Tibial nerve (tissue), 3 donors: Measurements from ENCODE around the gene PTPRG.

Experiments used
- CTCF ChIP-seq, 5 experiments: fragments of 200-600 bp in 3 of 5; fragments of 450-650 bp in 2 of 5; sonication (generic) in 3 of 5; IDR thresholded peaks; one replicate each; pipeline ENCODE4 v1.5.1; 2016 to 2019; ENCODE audit warnings: antibody characterized with exemption in 5 of 5, mild to moderate bottlenecking in 3 of 5, moderate library complexity in 2 of 5
- POLR2A ChIP-seq, 2 donors: fragments of 450-650 bp; IDR thresholded peaks; one replicate each; pipeline ENCODE4 v1.6.1; 2017; ENCODE audit warnings: antibody characterized with exemption in 2 of 2, mild to moderate bottlenecking in 2 of 2, moderate library complexity in 2 of 2

- TF ChIP-seq CTCF (IDR thresholded peaks at IDR 0.05) (peak in 2 of 5 experiments; percentile 8 to 20), POLR2A (IDR thresholded peaks at IDR 0.05) (no peak)
These were observed 375.1 kb downstream of the PTPRG start for GRCh38 chr3:61936344-61936937.
